Measurements from ENCODE around the gene TAS2R30.

- no peak for TF ChIP-seq CTCF (IDR thresholded peaks at IDR 0.05)
- TF ChIP-seq POLR2A (IDR thresholded peaks at IDR 0.05): no peak
Observed at GRCh38 chr12:11143352-11143751, 8.9 kb upstream of the TAS2R30 start.
